CD4-positive, alpha-beta T cell treated with Interleukin-2 at 100 ng/mL for 4 hours (primary cell): ENCODE results near the gene CEACAM19.

Source experiments
- DNase-seq: peaks from one replicate; pipeline ENCODE4 v3.0.0-alpha.2; 2020; ENCODE audit warnings: low spot score

The CEACAM19 gene

DNA sequence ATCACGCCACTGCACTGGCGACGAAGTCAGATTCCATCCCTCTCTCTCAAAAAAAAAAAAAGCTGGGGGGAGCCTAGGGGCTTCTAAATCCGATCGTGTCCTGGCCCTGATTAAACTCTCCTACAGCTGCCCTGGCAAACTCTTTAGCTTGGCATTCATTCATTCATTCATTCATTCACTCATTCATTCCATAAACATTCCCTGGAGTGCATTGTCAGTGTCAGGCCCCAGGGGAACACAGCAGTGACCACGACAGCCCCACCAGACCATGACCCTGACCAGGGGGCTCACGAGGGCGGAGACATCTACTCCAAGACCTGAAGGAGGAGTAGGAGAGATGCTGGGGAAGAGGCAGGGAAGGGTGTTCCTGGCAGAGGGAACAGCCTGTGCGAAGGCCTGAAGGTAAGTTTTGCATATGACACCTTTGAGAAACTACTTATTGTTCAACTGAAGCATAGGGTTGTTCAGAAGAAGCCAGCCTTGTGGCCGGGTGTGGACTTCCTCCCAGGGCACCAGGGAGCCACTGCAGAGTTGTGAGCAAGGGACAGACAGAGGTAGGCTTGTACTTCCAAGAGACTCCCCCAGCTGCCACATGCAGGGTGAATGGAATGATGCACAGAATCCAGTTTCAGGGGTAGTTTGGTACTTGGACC lies 52.1 kb downstream of the CEACAM19 start:
- no peak for DNase-seq

DNA sequence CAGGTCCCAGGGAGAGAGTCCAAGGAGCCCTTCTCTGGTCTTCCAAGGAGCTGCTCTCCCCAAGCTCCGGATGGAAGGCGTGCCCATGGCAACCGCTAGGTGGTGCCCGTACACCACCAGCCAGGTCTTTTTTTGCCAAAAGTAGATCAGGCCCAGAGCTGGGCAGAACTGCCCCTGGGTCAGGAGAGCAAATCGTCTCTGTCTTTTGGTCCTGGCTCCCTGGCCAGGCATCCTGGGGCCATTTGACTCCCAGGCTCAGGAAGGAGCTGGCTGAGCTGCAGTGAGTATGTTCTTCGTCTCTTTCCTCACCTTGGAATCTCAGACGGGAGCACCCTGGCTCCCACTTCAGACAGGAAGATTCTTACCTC lies 52.7 kb downstream of the CEACAM19 start:
- DNase-seq: peak; percentile 85

DNA sequence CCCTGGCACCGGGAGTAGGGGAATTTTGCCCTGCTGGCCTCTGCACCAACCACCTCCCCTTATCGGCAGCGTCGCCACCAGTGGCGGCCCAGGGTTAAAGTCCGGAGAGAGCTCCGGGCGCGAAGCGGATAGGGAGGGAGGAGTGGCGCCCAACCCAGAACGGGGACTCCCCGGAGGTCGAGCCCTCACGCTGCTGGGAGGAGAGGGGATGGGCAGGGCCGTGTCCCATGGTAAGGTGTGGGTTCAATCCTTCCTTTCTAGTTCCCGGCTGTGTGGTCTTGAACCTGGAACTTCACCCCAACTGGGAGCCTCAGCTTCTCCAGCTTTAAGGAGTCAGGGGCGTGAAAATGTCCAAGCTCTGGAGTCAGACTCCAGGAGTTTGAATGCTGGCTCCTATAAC lies 54.0 kb downstream of the CEACAM19 start:
- no peak for DNase-seq

DNA sequence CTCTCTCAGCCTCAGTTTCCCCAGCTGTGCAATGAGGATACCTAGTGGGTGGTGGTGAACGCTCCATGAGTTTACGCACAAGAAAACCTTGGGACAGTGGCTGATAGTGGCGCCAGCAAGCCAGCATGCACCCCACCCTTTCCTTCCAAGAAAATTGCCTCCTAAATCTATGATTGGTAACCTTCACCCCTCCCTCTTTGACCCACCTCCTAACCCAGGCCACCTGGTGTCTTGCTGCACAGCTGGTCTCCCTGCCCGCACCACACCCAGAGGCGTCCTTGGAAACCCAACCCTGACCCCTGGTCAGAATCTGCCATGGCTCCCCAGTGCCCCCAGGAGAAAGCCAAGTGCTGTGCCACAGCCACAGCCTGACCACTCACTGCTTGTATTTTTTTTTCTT lies 54.4 kb downstream of the CEACAM19 start:
- DNase-seq: no peak

DNA sequence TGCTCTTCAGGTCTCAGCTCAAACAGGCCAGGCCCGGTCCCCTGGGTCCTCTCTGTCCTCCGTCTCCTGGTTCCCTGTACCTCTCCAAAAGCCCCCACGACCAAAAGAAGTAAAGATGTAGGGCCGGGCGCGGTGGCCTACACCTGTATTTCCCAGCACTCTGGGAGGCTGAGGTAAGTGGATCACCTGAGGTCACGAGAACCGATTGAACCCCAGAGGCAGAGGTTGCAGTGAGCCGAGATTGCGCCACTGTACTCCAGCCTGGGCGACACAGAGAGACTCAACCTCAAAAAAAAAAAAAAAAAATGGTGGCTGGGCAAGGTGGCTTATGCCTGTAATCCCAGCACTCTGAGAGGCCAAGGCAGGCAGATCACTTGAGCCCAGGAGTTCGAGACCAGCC lies 55.2 kb downstream of the CEACAM19 start:
- DNase-seq: no peak

DNA sequence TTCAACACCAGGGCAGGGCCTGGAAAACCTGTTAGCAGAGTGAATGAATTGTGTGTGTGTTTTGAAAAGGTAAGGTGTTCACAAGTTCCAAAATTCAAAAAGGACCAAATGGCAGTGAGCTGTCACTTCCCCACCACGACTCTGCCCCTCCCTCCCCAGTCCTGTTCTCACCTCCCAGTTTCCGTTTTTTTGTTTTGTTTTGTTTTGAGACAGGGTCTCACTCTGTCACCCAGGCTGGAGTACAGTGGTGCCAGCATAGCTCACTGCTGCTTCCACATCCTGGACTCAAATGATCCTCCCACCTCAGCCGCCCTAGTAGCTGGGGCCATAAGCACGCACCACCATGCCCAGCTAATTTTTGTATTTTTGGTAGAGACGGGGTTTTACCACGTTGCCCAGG lies 56.9 kb downstream of the CEACAM19 start:
- DNase-seq: no peak

DNA sequence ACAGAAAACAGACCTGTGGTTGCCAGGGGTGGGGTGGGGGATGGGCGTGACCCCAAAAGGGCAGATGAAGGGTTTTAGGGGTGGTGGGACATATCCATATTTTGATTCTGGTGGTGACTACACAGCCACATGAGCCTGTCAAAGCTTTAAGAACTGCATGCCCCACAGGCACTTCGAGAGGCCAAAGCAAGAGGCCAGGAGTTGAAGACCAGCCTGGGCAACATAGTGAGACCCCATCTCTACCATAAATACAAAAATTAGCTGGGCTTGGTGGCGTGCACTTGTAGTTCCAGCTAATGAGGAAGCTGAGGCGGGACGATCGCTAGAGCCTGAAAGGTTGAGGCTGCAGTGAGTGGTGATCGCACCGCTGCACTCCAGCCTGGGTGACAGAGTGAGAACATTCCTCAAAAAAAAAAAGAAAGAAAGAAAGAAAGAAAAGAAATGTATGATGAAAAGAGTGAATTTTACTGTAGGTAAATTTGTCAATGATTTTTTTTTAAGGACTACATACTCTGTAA lies 58.3 kb downstream of the CEACAM19 start:
- no peak for DNase-seq

DNA sequence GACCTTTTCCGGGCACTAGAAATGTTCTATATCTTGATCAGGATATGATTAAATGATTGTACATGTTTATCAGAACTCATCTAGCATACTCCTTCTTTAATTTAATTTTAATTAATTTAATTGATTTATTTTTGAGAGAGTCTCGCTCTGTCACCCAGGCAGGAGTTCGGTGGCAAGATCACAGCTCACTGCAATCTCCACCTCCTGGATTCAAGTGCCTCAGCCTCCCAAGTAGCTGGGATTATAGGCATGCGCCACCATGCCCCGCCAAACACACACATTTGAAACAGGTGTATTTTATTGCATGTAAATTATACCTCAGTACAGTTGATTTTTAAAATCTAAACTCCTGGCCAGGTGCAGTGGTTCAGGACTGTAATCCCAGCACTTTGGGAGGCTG lies 59.8 kb downstream of the CEACAM19 start:
- no peak for DNase-seq

DNA sequence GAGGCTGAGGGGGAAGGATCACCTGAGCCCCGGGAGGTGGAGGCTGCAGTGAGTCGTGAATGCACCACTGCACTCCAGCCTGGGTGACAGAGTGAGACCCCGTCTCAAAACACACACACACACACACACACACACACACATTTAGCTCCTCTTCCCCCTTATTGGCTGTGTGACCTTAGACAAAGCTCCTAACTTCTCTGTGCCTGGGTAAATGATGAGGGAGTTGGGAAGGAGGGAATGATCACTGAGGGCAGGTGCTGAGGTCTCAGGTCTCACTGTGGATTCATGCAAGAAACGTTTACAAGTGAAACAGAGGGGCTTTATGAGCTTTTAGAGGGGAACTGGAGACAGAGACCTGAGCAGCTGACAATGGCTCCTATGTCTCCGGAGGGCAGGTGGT lies 60.3 kb downstream of the CEACAM19 start:
- no peak for DNase-seq

DNA sequence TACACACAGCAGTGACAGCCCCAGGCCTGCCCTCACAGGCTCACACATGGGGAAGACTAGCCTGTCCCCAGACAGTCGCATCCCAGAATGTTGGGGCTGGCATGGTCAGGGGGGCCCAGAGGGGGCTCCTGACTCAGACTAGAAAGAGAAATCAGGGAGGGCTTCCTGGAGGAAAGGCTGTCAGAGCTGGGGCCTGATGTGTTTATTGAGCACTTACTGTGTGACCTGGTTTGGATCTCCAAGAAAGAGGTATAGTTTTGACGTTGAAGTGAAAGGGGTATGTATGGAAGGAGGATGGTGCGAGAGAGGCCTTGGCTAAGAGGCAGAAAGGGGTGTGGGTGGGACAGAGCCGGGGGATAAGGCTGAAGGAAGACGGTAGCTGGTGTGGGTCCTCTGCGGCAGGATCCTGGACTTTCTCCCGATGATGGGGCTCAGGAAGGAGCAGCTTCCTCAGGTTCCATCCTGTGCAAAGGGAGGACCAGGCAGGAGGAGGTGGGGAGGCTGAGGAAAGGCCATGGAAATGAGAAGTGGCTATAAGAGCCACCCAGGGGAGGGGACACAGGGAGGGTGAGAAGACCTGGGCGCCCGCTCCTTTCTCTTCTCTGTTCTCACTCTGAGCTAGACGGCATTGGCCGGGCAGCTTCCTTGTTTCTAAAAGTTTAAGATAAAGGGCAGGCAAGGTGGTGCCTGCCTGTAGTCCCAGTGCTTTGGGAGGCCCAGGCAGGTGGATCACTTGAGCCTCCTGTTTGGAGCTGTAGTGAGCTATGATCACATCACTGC lies 61.1 kb downstream of the CEACAM19 start:
- DNase-seq: no peak
